ENCODE measurements around the gene PDIA2. TPM values are rescaled to one million over a fixed set of nuclear protein-coding genes. Genes with fewer than 3 reads are reported as not detected.

Gene PDIA2
- polyA plus RNA-seq, 1 experiment, result not detected

GRCh38 chr16:263182-263774 lies 19.7 kb upstream of the PDIA2 start:
- Histone ChIP-seq H3K27me3 (ENCODE audit: control insufficient read depth, insufficient read depth, low read length) (no peaks in the 10 kb centered on the region), H3K36me3 (ENCODE audit: control insufficient read depth, insufficient read depth, low read length) (peaks cover 13% of the 10 kb centered on the region), H3K4me3 (ENCODE audit: low read depth, low read length) (no peak overlapping the region)
- CTCF ChIA-PET, result no interaction called here
- no peak for DNase-seq (ENCODE audit: low read depth)
- no peak for TF ChIP-seq CTCF (IDR thresholded peaks at IDR 0.05; ENCODE audit: insufficient read depth, low read depth, low read length)
- POLR2A ChIA-PET, result interaction anchor here (0.6 kb wide), 1 partner anchor 255 kb away, joined by 3 read pairs; no protein-coding TSS in a partner anchor

GRCh38 chr16:263944-264343 lies 19.0 kb upstream of the PDIA2 start:
- no peak for DNase-seq (ENCODE audit: low read depth)
- Histone ChIP-seq H3K27me3 (ENCODE audit: control insufficient read depth, insufficient read depth, low read length) (no peaks in the 10 kb centered on the region), H3K36me3 (ENCODE audit: control insufficient read depth, insufficient read depth, low read length) (peaks cover 13% of the 10 kb centered on the region), H3K4me3 (ENCODE audit: low read depth, low read length) (no peak overlapping the region)
- CTCF ChIA-PET, result no interaction called here
- POLR2A ChIA-PET, result no interaction called here
- no peak for TF ChIP-seq CTCF (IDR thresholded peaks at IDR 0.05; ENCODE audit: insufficient read depth, low read depth, low read length)

GRCh38 chr16:264440-264951 lies 18.5 kb upstream of the PDIA2 start:
- ChIA-PET CTCF (no interaction called here), POLR2A (no interaction called here)
- no peak for TF ChIP-seq CTCF (IDR thresholded peaks at IDR 0.05; ENCODE audit: insufficient read depth, low read depth, low read length)
- H3K36me3 ChIP-seq (ENCODE audit: control insufficient read depth, insufficient read depth, low read length), result peaks cover 13% of the 10 kb centered on the region
- H3K4me3 ChIP-seq (ENCODE audit: low read depth, low read length), result no peak overlapping the region
- DNase-seq (ENCODE audit: low read depth), result no peak
- no peaks in the 10 kb centered on the region for H3K27me3 ChIP-seq (ENCODE audit: control insufficient read depth, insufficient read depth, low read length)

- Histone ChIP-seq H3K36me3 (ENCODE audit: control insufficient read depth, insufficient read depth, low read length) (peaks cover 11% of the 10 kb centered on the region), H3K4me3 (ENCODE audit: low read depth, low read length) (no peak overlapping the region), H3K27me3 (ENCODE audit: control insufficient read depth, insufficient read depth, low read length) (no peaks in the 10 kb centered on the region)
- CTCF ChIA-PET, result no interaction called here
- no peak for DNase-seq (ENCODE audit: low read depth)
- POLR2A ChIA-PET, result no interaction called here
- TF ChIP-seq CTCF (IDR thresholded peaks at IDR 0.05; ENCODE audit: insufficient read depth, low read depth, low read length), result no peak
Observed at GRCh38 chr16:265002-265529, 17.9 kb upstream of the PDIA2 start.

GRCh38 chr16:265711-266110 lies 17.3 kb upstream of the PDIA2 start:
- DNase-seq (ENCODE audit: low read depth), result no peak
- no peaks in the 10 kb centered on the region for H3K27me3 ChIP-seq (ENCODE audit: control insufficient read depth, insufficient read depth, low read length)
- CTCF ChIA-PET, result no interaction called here
- TF ChIP-seq CTCF (IDR thresholded peaks at IDR 0.05; ENCODE audit: insufficient read depth, low read depth, low read length), result no peak
- no peak overlapping the region for H3K4me3 ChIP-seq (ENCODE audit: low read depth, low read length)
- peaks cover 7% of the 10 kb centered on the region for H3K36me3 ChIP-seq (ENCODE audit: control insufficient read depth, insufficient read depth, low read length)
- POLR2A ChIA-PET, result no interaction called here
